Measurements from ENCODE around the gene FTO. TPM values are rescaled to one million over a fixed set of nuclear protein-coding genes. Genes with fewer than 3 reads are reported as not detected.

FTO gene
- total and polyA plus RNA-seq, 2 of the 8 experiments (the other 6 are each of a cell fraction or from before 2014, with no cell fraction given): 34.5 to 59.8 TPM

GRCh38 chr16:53775106-53775820 lies 71.3 kb downstream of the FTO start:
- no peak overlapping the region for H2BK120ac ChIP-seq (replicated peaks; ENCODE audit: low read depth, low read length)
- no peak overlapping the region for H3K18ac ChIP-seq (ENCODE audit: extremely low read depth, low read length)
- H2BK5ac ChIP-seq (ENCODE audit: low read depth, low read length): no peak overlapping the region
- H4K8ac ChIP-seq (ENCODE audit: extremely low read depth, insufficient read depth, low read length): no peak overlapping the region
- H3K56ac ChIP-seq (replicated peaks; ENCODE audit: insufficient read length, low read depth, low read length): no peak overlapping the region
- no peak overlapping the region for H2AFZ ChIP-seq (ENCODE audit: low read length)
- H3K79me2 ChIP-seq (ENCODE audit: control insufficient read depth in 1 of 2, insufficient read depth in 2 of 2, low read length in 2 of 2): peaks cover 0 to 15% of the 10 kb centered on the region in 2 experiments; a peak in 1 of 4 replicates
- H3K23me2 ChIP-seq (ENCODE audit: low read depth, low read length): no peaks in the 10 kb centered on the region
- no peak overlapping the region for H3K23ac ChIP-seq (ENCODE audit: insufficient read length)
- H2BK12ac ChIP-seq (ENCODE audit: low read depth, low read length): no peak overlapping the region
- no peak overlapping the region for H3K4me2 ChIP-seq (ENCODE audit: insufficient read depth in 1 of 2, low read depth in 2 of 2, low read length in 2 of 2)
- H3K27ac ChIP-seq (ENCODE audit: low read depth, low read length): no peak overlapping the region
- 95% methylated on average over 2 of the region's 2 CpGs; no CpG with 5 or more reads in 1 of the 2 experiments for WGBS, 2 experiments (ENCODE audit: extremely low coverage in 1 of 2, insufficient coverage in 1 of 2, insufficient read length in 1 of 2, insufficient replicate concordance in 2 of 2, low coverage in 1 of 2, low lambda C conversion rate in 2 of 2, missing lambda C conversion rate in 1 of 2)
- H4K20me1 ChIP-seq (replicated peaks in 1 of 2; ENCODE audit: control insufficient read depth in 1 of 2, insufficient read depth in 2 of 2, low read length in 2 of 2): no peaks in the 10 kb centered on the region
- H4K91ac ChIP-seq (replicated peaks; ENCODE audit: insufficient read length, low read length): no peak overlapping the region
- no peak overlapping the region for H2BK15ac ChIP-seq (ENCODE audit: low read length)
- peaks cover 0 to 3% (median 1%) of the 10 kb centered on the region in 4 experiments; a peak in 1 of 7 replicates for H3K4me1 ChIP-seq (replicated peaks in 1 of 4; ENCODE audit: control insufficient read depth in 3 of 4, insufficient read depth in 4 of 4, low read length in 3 of 4)
- TF ChIP-seq SAP30 (IDR thresholded peaks at IDR 0.05; ENCODE audit: insufficient read depth, insufficient replicate concordance, low read length): no peak
- no peak overlapping the region for H3K14ac ChIP-seq (ENCODE audit: insufficient read length)
- no peak for FAIRE-seq
- H3K36me3 ChIP-seq (ENCODE audit: control insufficient read depth in 2 of 4, insufficient read depth in 4 of 4, low read length in 3 of 4): no peaks in the 10 kb centered on the region
- H2BK20ac ChIP-seq (ENCODE audit: low read length): no peak overlapping the region
- no peak overlapping the region for H3K4ac ChIP-seq (replicated peaks; ENCODE audit: insufficient read length, low read depth, low read length)
- CTCF ChIA-PET (ENCODE audit: partially characterized antibody): interaction anchor here (0.6 to 3.6 kb wide), 7 partner anchors 9 to 361 kb away, joined by 3 to 20 read pairs (median 4); no protein-coding TSS in a partner anchor
- POLR2A ChIA-PET (ENCODE audit: partially characterized antibody): no interaction called here
- no peaks in the 10 kb centered on the region for H3K79me1 ChIP-seq (ENCODE audit: low read depth, low read length)
- no peak overlapping the region for H3K4me3 ChIP-seq (ENCODE audit: extremely low read depth in 1 of 4, insufficient read depth in 2 of 4, low read depth in 3 of 4, low read length in 4 of 4)
- H2AK5ac ChIP-seq (ENCODE audit: low read depth, low read length): no peak overlapping the region
- no peaks in the 10 kb centered on the region for H3K27me3 ChIP-seq (replicated peaks in 1 of 4; ENCODE audit: control insufficient read depth in 3 of 4, extremely low read depth in 1 of 4, insufficient read depth in 3 of 4, low read length in 3 of 4)
- H3K9ac ChIP-seq (replicated peaks in 1 of 4; ENCODE audit: extremely low read depth in 1 of 4, low read depth in 3 of 4, low read length in 3 of 4): no peak overlapping the region
- no peaks in the 10 kb centered on the region for H3K9me3 ChIP-seq (ENCODE audit: insufficient read depth in 2 of 2, low read depth in 1 of 2, low read length in 1 of 2)
- no peak for DNase-seq (ENCODE audit: low read depth in 1 of 2, low spot score in 2 of 2)
- no peak overlapping the region for H4K5ac ChIP-seq (ENCODE audit: insufficient read length, low read depth, low read length)

Data from H1 (cell line).